Stimulated activated CD4-positive, alpha-beta T cell treated with anti-CD3 and anti-CD28 coated beads, Interleukin-4, amount 100 ng/mL, for 48 hours (primary cell): ENCODE data around the gene CLASP1.

ENCODE experiments used
- DNase-seq, 2 donors: peaks; one replicate each; pipeline ENCODE4 v3.0.0-alpha.2; 2020; ENCODE audit warnings: low read depth in 2 of 2

CLASP1 gene

DNA sequence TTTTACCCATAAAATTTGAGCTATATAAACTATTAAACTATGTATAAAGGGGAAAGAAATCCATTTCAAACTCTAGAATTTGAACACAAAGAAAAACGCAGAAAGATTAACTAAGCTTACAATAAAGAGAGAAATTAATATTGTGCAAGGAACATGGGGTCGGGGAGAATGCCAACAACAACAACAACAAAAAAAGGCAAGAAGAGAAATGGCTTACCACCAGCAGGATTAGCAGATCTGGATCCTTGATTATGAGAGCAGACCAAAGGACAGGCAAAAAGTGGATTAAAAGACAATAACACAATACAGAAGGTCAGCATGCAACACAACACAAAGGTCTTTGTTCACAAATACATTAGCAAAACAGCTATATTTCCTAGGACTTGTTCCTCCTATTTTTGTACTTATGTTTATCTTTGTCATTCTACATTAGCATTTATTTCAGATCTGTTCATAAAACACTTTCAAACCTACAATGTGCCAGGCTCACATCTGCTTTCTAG is 222.0 kb downstream of the CLASP1 start:
- DNase-seq, result no peak

DNA sequence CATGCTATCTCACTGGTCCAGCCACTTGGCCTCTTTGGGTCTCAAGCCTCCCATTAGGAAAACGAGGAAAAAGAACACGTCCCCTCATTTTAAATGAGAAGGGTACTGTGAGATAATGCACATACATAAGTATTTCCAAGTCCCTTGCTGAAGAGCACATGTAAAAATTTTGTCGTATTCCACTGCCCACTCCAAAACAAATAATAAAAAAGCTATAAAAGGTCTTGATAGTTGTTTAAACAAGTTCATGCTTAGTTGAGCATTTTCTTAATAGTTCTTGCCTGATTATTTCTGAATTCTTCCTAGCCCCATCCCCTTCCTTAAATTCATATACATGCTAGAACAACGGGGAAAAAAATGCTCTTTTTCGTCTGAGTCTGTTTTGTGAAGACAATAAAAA is 228.8 kb downstream of the CLASP1 start:
- DNase-seq, result no peak

DNA sequence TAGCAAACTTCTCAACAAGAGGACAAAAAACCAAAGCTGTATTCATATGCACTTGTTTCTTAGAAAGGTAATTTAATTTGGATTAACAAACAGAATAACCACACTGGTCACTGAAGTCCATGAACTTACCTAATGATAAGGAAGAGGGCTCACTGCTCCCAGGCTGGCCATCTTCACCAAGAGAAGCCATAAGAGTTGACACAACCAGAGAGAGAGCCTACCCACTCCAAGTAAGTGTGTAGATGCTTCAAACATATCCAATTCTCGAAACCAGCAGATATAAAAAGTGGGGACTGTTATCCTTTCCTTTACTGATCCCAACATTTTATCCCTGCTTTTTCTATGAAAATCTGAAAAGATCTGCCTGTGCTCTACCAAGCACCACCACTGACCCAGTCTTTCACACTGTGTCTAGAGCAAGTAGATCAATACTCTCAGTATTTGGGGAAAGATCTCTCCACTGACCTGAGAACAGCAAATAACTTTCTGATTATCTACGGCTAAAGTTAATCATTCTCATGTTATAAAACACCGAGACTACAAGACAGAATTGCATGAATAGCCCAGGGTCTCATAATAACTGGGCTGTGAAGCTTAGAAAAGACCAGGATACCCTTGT is 230.1 kb downstream of the CLASP1 start:
- no peak for DNase-seq

DNA sequence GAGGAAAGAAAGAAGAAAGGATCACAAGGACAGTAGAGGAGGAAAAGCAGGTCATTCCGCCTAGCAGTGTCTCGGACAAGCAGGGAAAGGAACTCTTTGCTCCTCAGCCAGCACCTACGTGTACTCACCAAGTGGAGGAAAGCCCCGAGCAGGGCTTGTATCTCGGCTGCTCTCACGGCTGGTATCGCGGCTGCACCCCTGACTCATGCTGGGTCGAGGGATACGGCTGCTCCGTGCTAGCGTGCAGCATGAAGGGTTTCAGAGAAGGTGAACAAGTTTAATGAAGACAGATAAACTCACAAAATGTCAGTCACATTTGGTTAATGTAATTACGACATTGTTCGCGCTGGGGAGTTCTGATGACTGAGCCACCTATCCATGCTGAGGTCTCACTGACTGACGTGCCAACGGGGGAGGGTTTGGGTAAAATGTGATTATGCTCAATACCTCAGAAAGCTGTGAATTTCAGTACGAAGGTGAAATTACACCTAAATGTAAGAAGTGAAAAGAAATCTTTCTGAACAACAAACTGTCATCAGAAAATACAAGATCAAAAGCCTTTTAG is 230.7 kb downstream of the CLASP1 start:
- no peak for DNase-seq

DNA sequence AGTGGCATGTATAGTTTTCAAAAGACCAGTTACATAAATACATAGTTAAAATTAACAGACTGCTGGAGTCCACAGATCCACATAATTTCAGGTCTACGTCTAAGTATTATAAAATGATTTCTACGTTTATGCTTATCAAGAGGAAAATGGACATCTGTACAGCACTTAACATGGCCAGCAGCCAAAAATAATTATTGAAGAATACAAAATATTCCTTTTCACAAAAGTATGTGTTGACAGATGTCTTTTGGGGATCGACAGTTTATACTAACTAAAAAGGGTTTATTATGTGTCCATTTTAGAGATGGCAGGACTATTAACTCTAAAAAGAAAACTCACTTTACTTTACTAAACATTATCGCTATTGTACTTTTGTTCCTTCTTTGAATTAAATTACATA is 231.4 kb downstream of the CLASP1 start:
- DNase-seq, result no peak

DNA sequence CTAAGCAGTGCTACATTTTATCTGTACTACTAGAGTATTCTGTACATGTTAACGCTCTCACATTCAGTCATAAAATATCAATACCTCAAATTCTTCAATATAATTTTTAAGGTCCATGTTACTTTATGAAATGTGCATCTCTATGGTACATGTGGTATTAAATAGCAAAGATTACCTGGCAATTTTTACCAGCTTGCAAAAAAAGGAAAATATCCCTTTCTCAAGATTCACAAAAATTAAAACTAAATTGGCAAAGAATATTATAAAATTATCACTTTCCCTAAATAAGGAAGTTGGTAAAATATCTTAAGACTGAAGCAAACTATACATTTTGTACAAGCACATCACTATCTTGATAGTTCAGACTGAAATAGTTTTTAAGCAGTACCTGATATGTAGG is 233.5 kb downstream of the CLASP1 start:
- no peak for DNase-seq

DNA sequence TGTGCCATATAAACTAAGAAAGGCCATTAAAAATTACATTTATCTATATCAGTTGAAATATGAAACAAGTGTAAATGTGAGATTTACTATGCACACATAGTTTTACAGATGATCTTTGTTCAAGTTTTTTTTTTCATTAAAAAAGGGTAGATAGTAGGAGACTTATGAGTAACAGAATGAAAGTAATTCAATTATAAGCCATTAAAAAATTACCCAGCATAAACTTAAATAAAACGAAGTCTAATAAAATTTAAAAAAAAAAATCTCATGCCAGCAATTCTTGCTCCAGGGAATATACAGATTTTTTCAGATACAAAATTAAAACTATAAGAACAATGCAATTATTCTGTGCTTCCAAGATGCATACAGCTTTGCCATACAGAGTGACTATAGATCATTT is 236.9 kb downstream of the CLASP1 start:
- DNase-seq, result no peak

DNA sequence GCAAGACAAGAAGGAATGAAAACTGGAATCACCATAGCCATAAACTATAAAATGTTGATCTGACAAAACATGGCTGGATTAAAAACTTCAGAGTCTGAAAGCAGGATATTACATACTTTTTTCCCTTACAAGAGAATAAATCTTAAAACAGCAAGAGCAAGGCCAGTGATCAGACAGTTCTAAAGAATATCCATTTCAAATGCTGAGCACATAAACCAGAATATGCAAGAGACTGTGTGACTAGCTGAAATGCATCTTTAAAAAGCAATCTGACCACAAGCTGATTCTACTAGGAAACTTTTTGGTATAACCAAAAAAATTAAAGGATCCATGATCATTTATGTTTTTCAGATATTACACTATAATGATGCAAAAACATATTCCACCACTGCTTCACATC is 239.3 kb downstream of the CLASP1 start:
- DNase-seq, result no peak

DNA sequence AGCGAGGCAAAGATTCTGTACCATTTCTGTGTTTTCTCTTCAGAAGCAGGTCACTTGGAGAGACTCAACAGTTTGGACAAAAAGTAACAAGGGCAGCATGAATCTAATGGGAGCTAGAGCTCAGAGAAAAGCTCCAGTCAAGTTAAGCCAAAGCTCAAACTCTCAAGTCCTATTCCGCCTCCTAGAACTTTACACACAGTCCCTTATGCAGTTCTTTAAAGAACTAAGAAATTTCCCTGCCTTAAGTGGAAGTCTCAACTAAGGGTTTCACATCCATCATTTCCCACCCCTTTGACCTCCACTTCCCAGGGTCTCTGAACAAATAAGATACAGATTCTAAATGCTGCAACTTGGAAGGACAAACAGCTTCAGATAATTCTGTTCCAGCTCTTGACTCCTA is 239.9 kb downstream of the CLASP1 start:
- DNase-seq, result no peak

DNA sequence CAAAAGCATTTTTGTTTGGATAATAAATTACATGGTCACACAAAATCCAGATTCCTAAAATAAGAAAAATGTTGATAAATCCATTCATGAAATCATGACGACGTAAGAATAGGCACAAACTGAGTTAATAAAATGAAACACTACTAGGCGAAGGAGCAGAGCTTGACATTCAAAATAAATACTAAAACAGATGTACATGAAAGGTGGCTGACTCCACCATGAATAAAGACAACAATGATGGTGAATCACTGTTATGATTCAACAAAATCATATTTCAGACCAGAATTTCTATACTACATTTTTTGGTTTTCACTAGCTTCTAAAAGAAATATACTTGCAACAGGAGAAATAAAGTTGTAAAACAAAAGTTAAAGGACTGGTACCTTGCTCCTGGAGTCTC is 240.6 kb downstream of the CLASP1 start:
- no peak for DNase-seq

DNA sequence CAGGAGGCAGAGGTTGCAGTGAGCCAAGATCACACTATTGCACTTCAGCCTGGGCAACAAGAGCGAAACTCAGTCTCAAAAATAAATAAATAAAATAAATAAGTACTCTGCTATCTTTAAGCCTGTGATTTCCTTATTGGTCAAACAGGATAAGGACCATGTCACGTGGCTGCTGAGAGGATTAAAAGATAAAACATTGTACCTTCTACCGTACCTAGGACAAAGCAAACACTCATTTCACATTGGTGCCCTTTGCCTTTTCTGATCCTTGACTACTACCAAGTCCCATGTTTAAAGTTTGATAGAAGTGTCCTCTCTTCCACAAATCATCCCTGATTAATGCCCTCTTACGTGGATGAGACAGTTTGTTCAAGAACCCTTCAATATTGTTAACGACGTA is 244.0 kb downstream of the CLASP1 start:
- DNase-seq, result no peak

DNA sequence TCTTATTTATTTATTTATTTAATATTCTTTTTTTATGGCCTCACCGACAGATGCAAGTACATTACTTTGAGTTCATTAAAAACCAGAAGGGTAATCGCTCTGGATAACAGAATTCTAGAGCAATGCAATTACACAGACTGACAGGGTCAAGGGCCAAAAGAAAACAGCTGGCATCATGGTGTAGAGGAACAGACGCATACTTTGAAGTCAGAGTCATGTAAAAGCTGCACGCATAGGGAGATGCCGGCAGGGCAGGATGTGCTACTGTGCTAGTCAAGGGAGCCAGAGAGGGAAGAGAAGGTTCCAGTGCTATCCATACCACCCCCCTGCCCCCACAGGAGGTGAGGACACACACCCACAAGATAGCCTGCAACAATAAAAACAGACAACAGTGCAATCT is 249.1 kb downstream of the CLASP1 start:
- DNase-seq, result no peak

DNA sequence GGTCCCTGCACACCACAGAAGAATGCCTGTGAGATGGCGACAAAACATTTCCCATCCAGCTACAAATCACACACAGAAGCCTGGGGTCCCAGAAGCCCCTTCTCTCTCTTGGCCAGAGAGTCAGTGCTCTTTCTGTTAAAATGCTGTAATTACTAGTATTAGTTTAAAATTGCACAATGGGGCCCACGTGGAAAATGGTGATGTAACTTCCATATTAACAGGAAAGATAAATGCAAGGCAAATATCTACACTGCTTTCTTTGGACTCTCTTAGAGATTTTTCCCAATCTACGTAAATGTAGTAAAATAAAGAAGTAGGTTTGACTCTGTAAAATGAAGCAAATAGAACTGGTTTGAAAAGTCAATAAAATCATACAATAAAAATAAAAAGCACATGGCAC is 250.4 kb downstream of the CLASP1 start:
- no peak for DNase-seq

DNA sequence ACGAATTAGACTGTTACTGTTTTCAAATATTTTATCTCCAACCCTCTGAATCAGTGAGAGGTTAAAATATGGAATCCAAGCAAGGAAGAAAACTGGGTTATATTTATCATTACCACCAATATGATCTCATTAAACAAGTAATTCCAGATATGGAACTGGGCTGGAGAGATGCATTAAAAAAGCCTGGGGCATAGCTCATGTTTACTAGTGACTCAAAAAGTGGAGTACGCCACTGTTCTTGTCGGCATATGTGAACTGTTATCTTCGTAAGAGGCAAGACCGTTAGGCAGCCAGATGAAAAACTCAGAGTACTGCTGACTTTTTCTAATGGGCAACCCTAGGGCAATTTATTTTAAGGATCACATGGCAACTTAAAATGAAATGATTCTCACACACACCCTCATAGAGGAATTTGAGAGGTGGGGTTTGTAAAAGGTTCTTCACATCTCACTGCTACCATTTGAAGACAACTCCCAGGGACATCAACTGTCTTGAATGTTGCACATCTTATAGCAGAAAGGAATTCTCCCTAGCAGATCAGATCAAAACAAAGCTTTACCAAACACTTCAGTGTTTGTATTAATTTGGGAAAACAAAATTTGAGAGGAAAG is 259.1 kb downstream of the CLASP1 start:
- no peak for DNase-seq

DNA sequence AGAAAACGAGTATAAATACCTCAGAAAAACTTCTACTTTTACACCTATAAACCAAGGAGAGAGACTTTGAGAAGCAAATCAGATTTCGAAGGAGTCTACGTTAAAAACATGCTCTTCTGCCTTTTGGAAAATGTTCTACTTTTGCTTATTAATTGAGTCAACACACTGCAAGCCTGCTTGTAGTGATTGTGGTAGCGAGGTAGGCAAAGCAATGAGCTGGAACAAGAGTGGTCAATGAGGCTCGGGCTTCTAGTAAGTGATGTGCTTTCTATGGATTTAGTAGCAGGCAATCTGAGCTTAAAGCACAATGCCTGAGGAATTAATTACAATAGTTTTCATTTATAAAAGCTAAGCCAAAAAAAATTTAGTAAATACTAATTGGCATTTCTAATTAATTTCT is 260.9 kb downstream of the CLASP1 start:
- DNase-seq, result no peak

DNA sequence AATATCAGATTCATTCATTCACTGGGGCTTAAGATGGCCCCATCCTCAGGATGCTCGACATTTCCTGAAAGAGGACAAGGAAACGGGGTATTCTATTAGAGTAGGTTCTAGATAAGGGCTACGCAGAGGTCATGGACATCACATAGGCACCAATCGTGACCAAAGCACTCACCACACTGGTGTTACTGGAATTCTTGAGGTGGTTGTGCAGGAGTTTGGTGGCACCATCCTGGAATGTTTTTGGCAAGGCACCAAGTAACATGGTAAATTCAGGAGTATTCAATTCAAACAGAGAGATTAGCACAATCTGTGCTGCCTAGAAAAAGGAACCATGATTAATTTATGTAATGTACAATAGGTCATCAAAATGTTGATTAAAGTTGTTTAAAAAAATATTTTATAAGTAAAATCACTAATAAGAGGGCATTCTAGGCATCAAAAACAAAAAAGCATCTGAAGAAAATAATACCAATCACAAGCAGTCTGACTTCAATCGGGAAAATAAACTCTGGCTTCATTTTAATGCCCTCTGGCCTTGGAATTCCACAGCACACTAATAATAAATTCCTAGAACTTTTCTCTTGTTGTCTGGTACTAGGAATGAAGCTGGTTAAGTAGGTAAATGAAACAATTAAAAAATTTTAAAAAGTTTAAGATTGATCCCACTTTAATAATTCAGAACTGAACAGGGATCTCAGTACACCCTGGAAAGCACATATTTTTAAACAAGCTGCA is 261.5 kb downstream of the CLASP1 start:
- no peak for DNase-seq

DNA sequence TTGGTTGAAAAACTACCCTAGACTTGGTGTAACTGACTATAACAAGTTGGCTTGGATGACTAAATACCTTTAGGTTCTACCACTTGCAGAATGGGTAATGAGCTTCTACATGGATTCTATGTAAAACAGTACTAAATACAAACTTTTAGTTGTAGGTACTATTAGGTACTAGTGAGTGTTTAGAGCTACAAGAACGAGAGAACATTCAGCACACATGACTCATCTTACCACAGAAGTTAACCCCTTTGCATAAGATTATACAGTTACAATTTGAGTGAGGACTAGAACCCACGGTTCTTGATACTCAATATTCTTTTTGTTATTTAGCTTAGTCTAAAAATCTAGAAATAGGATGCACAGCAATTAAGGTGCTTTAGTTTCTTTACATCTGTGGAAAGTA is 262.6 kb downstream of the CLASP1 start:
- no peak for DNase-seq

DNA sequence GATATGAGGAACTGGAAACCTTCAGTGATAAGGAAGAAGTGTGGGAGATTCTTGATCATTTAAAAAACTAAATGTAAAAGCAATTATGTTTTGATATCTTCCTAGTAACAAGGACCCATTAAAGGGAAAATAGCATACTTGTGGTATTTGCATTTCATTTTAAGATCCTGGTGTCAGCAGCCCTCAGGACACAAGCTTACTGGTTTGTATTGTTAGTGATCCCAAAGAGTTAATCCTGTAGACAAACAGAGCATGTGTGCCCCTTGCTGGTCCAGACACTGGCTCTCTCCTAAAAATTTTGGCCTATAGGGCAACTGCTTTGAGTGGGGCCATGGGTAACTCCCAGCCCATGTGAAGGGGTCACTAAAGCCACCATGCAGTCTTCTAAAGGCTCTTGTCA is 263.2 kb downstream of the CLASP1 start:
- no peak for DNase-seq

DNA sequence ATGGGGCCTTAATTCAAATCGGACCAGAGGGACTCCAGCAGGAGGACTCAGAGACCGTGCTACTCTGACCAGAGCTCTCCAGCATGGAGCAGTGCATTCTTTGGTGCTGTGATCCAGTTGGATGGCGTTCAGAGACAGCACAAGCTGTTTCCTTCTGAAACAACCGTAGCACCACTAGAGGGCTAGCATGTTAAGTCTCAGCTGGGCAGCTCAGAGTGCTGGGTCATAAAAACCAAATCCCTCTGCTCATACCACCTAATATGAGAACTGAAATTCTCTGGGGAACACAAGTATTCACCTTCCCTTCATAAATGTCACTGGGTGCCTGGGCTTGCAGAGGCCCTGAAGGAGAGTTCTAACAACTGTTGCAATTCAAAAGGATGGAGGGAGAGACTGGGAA is 266.5 kb downstream of the CLASP1 start:
- no peak for DNase-seq

DNA sequence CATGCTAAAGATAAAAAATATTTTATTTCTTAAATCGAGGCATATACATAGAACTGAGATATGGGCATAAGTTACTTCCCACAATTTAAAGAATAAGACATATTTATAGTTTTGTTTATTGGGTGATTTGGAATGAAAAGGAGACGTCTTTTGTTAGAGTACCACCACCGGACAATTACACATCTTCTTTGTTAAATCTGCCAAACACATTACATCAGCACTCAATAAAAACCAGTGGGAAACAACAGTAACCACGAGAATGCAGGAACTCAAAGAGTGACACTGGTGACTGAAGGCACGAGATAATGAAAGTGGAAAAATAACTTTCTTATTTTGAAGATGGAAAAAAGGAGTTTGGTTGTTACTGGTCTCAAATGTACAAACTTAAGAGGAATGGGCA is 271.6 kb downstream of the CLASP1 start:
- DNase-seq, result no peak

DNA sequence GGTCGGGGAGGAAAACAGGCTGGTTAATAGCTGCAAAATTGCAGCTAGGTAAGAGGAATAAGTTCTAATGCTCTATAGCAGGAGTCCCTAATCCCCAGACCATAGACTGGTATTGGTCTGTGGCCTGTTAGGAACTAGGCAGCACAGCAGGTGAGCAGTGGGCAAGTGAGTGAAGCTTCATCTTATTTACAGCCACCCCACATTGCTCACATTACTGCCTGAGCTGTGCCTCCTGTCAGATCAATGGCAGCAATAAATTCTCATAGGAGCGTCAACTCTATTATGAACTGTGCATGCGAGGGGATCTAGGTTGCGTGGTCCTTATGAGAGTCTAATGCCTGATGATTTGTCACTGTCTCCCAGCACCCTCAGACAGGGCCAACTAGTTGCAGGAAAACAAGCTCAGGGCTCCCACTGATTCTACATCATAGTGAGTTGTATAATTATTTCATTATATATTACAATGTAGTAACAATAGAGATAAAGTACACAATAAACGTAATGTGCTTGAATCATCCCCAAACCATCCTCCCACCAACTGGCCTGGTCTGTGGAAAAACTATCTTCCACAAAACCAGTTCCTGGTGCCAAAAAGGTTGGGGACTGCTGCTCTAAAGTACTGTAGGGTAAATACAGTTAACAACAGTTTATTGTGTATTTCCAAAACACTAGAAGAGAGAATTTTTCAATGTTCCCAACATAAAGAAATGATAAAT is 272.6 kb downstream of the CLASP1 start:
- DNase-seq, result no peak

DNA sequence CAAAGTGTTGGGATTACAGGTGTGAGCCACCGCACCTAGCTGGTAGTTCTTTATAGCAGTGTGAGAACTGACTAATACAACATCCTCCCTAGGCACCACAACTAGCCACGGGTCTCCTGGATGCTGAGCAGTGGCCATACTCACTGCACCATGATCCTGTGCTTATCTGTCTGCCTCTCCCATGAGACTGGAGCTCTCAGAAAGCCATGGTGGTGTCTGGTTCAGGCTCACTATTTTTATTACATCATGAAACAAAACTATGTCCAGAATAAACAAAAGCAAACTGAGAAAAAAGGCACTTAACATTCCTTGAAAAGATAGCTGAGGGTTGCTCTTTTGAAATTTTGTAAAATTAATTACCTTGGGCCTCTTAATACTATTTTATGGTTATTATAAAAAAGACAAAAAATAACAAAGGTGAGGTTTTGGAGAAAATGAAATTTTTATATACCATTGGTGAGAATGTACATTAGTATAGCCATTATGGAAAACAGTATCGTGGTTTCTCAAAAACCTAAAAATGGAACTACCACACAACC is 273.6 kb downstream of the CLASP1 start:
- DNase-seq, result no peak
